Dedifferentiated amniotic fluid mesenchymal stem cell (primary cell): Measurements from ENCODE around the gene CDYL.

Experiments
- DNase-seq: peaks from one replicate; pipeline ENCODE4 v3.0.0-alpha.2; 2016; ENCODE audit errors: extremely low spot score

Gene CDYL

DNA sequence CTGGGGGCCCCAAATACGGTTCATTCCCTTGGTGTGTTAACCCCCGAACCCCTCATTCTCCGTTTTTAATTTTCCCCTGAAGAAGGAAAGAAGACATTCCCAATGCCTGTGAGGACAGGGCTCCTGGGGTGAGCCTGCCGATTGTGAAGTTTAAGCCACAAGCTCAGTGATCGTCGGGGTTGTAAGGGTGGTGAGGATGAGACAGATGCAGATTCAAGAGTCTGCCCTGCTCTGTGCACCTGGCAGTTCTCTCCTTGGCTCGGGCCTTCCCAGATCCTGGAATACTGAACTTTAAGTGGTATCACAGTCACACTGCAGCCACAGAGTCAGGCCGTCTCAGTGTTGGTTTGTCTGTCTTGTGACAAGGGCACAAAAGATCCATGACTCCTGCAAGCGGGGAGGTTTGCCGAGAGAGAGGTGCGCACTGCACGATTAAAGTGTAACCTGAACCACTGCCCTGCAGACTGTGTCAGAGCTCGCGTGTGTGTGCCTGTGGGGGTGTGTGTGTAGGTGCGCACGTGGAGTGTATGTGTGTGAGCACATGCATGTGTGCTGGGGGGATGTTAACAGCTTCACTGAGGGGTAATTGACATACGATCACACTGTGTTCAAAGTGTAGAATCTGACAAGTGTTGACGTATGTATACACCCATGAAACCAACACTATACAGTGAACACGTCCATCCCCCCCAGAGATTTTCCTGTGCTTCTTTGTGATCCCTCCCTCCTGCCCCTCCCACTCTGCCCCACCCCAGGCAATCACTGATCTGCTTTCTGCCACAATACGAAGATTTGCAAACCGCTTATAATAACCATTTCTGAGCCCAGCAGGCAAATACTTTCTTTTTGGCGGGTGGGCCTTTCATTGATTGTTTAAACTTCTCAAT lies 188.7 kb downstream of the CDYL start:
- DNase-seq = no peak

DNA sequence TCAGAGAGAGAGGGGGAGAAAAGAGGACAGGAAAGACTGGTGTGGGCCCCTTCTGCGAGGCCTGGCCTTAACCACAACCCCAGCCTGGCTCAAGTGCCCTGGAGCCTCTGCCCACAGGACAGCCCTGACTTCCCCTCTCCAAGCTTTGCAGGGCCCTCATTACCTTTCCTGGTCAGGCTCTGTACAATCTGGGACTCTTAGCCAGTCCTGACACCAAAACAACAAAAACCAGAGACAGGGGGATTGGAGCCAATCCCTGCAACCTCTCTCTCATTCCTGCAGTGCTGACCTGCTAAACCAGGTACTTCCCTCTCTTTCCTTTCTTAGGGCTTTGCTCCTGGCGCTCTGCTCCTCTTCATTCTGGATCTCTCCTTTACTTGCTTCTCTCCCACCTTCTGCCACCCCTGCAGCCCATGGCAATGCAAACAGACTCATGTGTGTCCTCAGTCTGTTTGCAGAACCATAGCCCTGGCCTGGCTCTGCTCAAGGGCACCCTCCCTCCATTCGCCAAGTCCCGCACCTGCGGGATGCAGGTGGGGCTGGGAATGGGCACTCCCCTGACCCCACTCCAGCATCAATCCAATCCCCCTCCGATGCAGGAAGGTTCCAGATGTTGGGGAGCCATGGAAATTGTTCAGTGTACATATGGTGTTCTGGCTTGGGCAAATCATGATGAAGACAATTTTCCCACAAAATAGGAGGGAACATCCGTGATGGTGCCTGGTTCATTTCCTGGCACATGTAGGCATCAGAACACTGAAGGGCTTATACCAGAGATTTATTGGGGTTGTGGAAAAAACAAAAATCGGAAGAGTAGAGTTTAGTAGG lies 189.6 kb downstream of the CDYL start:
- DNase-seq = no peak

DNA sequence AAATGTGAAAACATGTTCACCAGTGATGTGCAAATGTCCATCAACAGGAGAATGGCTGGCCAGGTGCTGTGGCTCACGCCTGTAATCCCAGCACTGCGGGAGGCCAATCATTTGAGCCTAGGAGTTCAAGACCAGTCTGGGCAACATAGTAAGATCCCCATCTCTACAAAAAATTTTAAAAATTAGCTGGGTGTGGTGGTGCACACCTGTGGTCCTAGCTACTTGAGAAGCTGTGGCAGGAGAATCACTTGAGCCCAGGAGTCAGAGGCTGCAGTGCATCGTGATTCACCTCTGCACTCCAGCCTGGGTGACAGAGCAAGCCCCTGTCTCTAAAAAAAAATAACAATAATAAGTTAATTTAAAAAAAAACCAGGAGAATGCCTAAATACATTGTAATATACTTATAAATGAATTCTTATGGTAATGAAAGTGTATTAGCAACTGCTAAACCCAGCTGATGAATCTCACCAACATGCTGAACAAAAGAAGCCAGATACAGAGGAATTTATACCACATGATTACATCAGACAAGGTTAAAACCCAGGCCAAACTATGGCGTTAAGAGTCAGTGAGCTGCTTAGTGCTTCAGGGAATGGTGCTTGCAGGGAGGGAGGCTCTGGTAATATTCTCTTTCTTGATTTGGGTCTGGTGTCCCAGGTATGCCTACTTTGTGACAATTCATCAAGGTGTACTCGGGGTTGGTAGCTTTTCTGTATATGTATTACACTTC lies 191.3 kb downstream of the CDYL start:
- DNase-seq = no peak

DNA sequence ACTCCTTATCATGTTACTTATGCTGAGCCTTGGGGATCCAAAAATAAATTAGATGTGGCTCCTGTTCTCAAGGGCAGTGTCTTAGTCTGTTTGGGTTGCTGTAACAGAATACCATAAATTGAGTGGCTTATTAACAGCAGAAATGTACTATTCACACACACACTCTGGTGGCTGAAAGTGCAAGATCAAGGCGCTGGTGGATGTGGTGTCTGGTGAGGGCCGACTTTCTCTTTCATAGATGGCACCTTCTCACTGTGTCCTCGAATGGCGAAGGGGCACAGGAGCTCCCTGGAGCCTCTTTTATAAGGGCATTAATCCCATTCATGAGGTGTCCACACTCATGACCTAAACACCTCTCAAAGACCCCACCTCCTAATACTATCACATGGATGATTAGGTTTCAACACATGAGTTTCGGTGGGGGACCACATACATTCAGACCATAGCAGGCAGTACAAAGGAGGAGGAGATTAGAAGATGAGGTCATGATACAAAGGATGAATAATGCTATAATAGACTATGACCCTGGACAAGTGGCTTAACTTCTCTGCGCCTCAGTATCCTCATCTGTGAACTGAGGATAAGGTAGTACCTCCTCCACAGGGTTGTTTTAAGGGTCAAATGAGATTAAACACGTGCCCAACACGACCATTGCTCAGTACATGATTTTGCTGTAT lies 193.5 kb downstream of the CDYL start:
- no peak for DNase-seq

DNA sequence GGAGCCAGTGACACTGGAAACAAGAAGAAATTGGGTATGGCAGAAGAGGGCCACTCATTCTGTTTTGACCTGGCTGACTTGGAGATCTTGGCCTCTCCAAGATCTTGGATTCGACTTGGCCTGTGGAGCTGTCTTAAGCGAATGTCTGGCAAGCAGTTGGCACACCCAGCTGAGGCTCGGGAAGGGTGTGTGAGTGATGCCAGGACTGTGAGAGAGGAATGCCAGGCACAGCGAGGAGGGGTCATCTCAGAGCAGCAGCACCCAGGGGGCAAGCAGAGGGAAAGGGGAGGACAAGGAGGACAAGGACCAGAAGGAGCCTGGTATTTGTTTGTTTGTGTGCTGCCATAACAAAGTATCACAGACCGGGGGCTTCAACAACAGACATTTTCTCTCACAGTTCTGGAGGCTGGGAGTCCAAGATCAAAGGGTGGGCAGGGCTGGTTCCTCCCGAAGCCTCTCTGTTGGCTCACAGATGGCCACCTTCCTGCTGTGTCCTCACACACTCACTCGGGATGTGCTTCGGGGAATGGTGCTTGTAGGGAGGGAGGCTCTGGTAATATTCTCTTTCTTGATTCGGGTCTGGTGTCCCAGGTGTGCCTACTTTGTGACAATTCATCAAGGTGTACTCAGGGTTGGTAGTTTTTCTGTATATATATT lies 194.7 kb downstream of the CDYL start:
- no peak for DNase-seq

DNA sequence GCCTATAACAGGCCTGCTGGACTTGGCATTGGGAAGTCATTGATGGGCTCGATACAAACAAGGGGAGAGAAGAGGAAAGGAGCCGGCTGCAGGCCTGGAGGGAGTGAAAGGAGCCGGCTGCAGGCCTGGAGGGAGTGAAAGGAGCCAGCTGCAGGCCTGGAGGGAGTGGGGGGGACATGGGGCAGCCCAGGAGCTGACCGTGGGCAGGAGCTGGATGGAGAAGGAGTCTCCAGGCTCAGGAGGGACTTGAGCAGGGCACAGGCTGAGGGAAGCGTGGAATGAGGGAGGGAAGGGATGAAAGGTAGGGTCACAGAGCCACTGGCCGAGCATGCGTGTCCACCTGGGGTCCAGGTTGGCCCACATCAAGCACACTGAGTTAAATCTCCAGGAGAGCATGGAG lies 195.6 kb downstream of the CDYL start:
- DNase-seq = no peak

DNA sequence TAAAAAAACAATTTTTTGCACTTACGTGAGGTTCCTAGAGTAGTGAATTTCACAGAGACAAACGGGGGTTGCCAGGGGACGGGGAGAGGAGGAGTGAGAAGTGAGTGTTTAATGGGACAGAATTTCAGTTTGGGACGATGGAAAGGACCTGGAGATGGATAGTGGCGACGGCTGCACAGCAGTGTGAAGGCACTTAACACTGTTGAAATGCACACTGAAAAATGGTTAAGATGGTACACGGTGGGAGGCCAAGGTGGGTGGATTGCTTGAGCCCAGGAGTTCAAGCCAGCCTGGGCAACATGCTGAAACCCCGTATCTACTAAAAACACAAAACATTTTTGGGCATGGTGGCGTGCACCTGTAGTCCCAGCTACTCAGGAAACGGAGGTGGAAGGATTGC lies 196.2 kb downstream of the CDYL start:
- no peak for DNase-seq

DNA sequence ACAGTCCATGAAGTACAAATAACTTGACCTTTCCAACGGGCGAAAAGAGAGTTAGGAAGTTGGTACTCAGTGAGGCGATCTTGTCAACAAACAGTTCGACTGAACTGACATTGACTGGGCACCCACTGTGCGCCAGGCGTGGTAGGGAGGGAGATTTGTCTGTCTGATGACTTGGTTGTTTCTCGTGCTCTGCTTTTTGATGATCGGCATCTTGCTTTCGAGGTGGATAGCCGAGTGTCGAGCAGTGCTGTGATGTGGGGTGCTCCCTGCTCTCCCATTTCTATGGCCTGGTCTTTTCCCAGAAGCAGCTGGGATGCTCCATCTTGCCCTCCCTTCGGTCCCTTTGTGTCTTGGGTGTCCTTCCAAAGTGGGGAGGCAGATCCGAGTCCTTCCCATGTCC lies 197.2 kb downstream of the CDYL start:
- DNase-seq = no peak

DNA sequence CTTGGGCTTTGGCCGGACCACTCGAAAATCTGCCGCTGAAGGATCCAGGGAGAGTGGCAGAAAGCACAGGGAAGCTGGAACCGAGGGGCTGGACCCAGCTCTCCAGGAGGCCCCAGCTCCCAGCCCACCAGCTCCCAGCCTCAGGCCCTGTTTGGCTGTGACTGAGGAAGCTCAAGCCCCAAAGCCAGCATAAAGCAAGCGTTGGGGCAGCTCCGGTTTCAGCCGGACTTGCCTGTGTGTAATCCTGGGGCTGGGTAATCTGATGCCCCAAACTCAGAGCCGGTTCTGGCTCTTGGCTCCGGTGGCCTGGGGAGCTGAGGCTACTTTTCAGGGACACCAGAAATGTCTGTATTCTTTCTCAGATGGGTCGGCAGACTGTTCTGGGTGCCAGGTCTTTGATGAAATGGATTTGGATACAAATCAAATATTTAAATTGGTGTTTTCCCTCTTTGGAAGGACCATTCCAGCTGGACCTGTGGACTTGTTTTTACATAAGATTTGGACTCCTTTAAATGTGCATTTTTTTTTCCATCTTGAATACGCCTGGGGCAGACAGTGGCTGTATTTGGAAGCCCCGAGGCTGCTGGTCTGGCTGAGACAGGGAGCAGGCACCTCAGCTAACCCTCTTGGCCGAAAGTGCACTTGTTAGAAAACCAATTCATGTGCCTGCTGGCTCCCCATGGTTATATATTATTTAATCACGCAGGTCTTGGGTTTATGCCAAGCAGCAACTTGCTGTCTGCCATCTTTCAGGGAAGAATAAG lies 198.0 kb downstream of the CDYL start:
- DNase-seq = peak; percentile 72

DNA sequence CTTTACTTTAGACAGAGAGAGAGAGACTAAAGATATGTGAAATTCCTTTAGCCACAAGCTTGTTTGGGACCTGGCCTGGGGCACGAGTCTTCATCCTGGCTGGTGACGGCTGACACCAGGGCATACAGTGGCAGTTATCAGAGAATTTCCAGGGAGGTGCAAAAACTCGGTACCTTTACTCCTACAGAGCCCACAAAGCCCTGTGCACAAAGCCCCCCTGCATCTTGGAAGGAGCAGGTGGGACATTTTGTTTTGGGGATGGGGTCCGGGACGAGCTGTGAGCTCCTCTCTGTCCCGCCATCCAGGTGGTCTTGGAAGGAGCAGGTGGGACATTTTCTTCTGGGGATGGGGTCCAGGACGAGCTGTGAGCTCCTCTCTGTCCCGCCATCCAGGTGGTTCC lies 198.8 kb downstream of the CDYL start:
- DNase-seq = no peak

DNA sequence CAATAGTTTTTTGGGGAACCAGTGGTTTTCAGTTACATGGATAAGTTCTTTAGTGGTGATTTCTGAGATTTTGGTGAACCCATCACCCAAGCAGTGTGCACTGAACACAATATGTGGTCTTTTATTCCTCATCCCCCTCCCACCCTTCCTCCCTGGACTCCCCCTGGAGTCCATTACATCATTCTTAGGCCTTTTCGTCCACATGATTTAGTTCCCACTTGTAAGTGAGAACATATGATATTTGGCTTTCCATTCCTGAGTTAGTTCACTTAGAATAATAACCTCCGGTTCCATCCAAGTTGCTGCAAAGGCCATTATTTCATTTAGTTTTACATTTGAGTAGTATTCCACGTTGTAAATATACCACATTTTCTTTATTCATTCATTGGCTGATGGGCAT lies 199.3 kb downstream of the CDYL start:
- DNase-seq = no peak

DNA sequence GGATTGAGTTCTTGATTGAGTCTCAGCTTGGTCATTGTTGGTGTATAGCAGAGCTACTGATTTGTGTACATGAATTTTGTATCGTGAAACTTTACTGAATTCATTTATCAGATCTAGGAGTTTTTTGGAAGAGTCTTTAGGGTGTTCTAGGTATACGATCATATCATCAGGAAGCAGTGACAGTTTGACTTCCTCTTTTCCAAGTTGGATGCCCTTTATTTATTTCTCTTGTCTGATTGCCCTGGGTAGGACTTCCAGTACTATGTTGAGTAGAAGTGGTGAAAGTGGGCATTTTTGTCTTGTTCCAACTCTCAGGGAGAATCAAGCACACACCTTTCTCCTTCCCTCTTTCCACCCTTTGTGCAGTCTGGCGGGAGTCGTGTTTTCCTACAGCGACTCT lies 201.3 kb downstream of the CDYL start:
- DNase-seq = no peak

DNA sequence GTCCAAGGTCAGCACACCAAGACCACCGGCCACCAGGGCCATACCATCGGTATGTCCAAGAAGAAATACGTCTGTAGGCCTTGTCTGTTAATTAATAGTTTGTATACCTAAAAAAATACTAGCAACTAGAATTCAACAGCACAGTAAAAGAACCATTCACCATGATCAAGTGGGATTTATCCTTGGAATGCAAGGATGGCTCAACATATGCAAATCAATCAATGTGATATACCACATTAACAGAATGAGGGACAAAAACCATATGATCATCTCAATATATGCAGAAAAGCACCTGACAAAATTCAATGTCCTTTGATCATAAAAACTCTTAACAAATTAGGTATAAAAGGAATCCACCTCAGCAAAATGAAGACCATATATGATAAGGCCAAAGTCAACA lies 203.2 kb downstream of the CDYL start:
- DNase-seq = no peak

DNA sequence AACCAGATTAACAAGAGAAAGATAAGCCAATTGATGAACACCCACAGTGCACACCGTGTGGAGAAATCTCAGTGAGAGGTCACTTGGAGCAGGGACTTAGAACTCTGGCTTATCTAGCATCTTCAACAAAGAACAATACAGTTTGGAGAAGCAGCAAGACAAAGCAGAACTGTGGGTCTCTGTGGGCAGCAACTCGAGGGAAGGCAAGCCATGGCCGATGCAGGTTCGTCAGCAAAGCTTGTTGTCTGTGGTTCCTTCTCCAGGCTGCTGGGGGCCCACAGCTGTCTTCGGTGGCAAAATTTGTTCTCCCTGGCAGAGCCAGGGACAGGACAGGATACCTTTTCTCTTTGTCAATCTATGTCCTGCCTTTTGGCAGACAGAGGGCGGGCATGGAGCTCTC lies 205.6 kb downstream of the CDYL start:
- no peak for DNase-seq

DNA sequence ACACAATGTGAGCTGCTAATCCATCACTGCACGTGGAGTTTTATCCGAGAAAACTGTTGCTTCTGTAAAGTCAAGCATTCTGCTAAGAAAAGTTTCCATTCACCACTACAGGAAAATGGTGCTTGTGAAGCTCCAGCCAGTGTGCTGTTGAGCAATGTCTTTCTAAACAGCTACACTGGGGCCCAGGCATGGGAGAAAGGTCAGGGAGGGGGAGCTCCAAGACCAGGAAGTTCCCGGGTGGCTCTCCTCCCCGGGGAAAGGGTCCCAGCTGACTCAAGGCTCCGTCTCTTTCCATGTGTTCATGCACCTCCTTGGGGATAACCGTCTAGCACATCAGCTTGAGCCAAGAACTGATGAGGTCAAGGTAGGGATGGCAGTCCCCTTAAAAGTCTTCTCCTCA lies 207.1 kb downstream of the CDYL start:
- no peak for DNase-seq

DNA sequence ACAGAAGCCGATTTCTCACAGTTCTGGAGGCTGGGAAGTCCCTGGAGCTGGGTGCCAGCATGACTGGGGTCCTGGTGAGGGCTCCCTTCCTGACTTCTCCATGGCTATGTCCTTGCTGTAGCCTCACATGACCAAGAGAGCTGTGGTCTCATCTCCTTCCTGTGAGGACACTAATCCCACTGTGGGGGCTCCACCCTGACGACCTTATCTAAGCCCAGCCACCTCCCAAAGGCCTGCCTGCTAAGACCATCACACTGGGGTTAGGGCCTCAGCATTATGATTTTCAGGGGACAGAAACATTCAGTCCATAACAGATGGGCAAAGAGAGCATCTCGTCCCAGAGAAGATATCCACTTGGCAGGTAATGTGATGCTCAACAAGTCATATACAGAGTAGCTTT lies 210.8 kb downstream of the CDYL start:
- DNase-seq = no peak

DNA sequence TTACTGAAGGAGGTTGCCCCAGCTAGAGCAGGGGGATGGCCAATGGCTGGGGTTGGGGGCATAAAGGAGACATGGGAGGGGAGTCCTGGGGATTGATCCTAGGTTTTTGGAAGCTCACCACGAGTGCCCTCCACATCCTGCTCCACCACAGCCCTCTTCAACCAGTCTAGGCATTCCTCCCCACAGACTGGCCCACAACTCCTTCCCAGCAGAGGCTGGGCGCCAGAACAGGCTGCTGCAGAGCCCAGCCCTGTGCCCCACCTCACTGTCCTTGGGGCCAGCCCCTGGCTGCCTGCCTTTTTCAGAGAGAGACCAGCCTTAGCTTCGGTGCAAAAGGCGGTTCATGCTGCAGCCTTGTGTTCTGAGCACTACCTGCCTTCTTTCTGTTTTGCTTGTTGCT lies 211.2 kb downstream of the CDYL start:
- DNase-seq = no peak

DNA sequence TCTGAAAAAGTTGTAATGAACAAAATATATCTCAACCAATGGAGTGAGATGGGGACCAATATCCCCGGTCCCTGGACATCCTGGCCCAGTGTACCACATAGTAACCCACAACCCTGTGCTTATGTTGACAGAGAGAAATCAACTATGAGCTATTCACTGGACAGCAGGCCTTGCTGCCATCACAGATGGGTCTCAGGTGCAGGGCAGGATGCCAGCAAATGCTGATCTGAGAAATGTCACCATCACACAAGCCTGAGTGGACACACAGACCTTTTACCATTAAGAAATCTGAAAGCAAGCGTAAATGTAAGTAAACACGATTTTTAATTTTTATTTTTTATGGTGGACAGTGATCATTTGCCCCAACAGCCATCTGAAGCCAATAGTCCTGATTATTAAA lies 218.5 kb downstream of the CDYL start:
- DNase-seq = no peak

DNA sequence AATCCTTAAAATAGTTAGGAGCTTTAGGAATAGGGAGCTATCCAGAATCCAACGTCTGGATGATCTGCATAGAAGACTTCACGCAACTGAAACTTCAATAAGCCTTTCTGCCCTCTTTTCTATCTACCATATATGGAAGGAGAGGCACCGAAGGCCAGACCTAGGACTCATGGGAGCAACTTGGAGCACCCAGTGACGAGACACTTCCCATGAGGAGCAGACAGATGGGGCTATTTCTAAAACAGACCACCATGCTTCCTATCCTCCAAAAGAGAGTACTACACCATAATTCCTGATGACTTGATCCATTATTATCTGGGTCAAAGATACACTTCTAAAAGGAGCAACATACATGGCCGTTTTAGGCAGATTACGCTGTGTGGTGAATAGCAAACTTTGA lies 221.7 kb downstream of the CDYL start:
- DNase-seq = no peak

DNA sequence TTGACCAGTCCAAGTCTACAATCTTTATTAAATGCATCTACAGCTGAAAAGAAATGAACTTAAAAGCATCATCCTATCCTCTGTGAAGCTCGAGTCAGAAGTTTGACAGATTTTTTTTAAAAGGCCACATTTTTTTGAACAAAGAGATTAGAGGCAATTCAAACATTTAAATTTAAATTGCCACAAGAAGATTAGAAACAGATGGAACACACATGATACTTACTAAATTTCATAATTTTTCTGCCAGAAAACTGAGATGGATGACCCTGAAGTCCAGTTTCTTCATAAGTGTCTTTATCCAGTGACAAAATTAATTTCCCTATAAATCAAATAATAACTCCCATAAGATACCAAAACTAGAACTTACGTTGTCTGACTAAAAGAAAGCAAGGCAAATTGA lies 223.4 kb downstream of the CDYL start:
- DNase-seq = no peak
